HFFc6 (cell line): ENCODE measurements around the gene SLC22A3. TPM values are rescaled to one million over a fixed set of nuclear protein-coding genes. Genes with fewer than 3 reads are reported as not detected.

Experiments used
- DNase-seq: peaks from one replicate; pipeline ENCODE4 v3.0.0-alpha.2; 2018
- H3K27ac Mint-ChIP-seq: 2 replicates; pipeline ENCODE4 v1.8.0; 2020; ENCODE audit warnings: mild to moderate bottlenecking, mixed read lengths
- H3K27me3 Mint-ChIP-seq: 2 replicates; pipeline ENCODE4 v1.8.0; 2021; ENCODE audit warnings: mild to moderate bottlenecking, moderate library complexity, mixed read lengths; ENCODE audit not compliant: insufficient read depth
- H3K36me3 Mint-ChIP-seq: 2 replicates; pipeline ENCODE4 v1.8.0; 2021; ENCODE audit warnings: low read depth, mixed read lengths
- H3K4me1 Mint-ChIP-seq: 2 replicates; pipeline ENCODE4 v1.8.0; 2020; ENCODE audit warnings: low read depth, mixed read lengths
- H3K4me3 Mint-ChIP-seq: 2 replicates; pipeline ENCODE4 v1.8.0; 2020; ENCODE audit warnings: mild to moderate bottlenecking, moderate library complexity, mixed read lengths
- H3K9me3 Mint-ChIP-seq: 2 replicates; pipeline ENCODE4 v1.8.0; 2020; ENCODE audit warnings: mild to moderate bottlenecking, mixed read lengths
- total RNA-seq, 6 experiments: library from RNA; stranded (reverse); fragmentation: NEBNext Ultra II Directional; extraction: Animal tissue kit (Norgen Biotek cat#: 25700); gene quantifications; 2 replicates in 1 of 6; 3 replicates in 5 of 6; pipeline ENCODE4 v1.2.3, GENCODE V29; 2021
- TF ChIP-seq, protein P1 (sequence below): fragments of 200-600 bp; sonication (generic); IDR thresholded peaks from 2 replicates; pipeline ENCODE4 v1.5.0; 2021; ENCODE audit warnings: antibody characterized with exemption, mild to moderate bottlenecking

The SLC22A3 gene
- total RNA-seq, 6 experiments from 2014 or later = not detected

DNA sequence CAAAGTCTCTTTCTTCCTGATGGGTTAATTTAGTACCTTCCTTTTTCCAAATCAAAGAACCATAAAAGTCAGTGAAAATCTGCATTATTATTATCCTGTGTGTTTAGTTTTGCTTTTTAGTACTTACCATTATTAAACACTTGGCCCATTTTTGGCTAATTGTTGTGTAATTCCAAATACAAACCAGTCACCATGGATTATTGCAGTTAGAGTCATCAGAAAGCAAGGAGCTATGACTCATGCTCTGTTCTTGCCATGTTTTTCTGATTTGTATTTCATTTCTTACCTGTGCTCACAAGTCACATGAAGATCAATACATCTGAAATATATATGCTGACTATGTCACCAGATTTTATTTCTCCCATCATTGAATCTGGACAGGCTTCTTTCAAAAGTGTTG lies 31.3 kb downstream of the SLC22A3 start:
- Mint-ChIP-seq H3K9me3 (peaks cover 22% of the 10 kb centered on the region), H3K4me1 (no peaks in the 10 kb centered on the region), H3K4me3 (no peak overlapping the region), H3K27ac (no peak overlapping the region), H3K27me3 (no peaks in the 10 kb centered on the region), H3K36me3 (no peaks in the 10 kb centered on the region)
- TF ChIP-seq, protein P1, sequence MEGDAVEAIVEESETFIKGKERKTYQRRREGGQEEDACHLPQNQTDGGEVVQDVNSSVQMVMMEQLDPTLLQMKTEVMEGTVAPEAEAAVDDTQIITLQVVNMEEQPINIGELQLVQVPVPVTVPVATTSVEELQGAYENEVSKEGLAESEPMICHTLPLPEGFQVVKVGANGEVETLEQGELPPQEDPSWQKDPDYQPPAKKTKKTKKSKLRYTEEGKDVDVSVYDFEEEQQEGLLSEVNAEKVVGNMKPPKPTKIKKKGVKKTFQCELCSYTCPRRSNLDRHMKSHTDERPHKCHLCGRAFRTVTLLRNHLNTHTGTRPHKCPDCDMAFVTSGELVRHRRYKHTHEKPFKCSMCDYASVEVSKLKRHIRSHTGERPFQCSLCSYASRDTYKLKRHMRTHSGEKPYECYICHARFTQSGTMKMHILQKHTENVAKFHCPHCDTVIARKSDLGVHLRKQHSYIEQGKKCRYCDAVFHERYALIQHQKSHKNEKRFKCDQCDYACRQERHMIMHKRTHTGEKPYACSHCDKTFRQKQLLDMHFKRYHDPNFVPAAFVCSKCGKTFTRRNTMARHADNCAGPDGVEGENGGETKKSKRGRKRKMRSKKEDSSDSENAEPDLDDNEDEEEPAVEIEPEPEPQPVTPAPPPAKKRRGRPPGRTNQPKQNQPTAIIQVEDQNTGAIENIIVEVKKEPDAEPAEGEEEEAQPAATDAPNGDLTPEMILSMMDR = no peak
- no peak for DNase-seq

DNA sequence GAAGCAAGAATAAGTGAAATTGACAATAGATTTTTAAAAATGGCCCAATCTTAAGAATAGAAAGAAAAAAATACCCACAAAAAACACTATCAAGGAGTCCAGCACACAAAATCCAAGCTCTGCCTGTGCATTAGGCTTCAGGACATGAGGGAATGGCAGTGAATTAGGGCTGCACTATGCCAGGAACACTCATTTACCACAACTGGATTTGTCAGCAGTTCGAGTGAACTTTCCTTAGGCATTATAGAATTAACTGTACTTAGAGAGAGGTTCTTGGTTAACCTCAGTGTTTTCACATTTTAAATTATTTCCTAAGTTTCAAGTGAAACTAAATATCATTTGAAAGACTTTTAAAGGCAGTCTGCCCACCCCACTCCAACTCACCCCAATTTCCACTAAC lies 34.8 kb downstream of the SLC22A3 start:
- Mint-ChIP-seq H3K27me3 (no peaks in the 10 kb centered on the region), H3K36me3 (no peaks in the 10 kb centered on the region), H3K27ac (no peak overlapping the region), H3K9me3 (peaks cover 21% of the 10 kb centered on the region), H3K4me1 (no peaks in the 10 kb centered on the region), H3K4me3 (no peak overlapping the region)
- TF ChIP-seq, protein P1 = no peak
- DNase-seq = no peak

DNA sequence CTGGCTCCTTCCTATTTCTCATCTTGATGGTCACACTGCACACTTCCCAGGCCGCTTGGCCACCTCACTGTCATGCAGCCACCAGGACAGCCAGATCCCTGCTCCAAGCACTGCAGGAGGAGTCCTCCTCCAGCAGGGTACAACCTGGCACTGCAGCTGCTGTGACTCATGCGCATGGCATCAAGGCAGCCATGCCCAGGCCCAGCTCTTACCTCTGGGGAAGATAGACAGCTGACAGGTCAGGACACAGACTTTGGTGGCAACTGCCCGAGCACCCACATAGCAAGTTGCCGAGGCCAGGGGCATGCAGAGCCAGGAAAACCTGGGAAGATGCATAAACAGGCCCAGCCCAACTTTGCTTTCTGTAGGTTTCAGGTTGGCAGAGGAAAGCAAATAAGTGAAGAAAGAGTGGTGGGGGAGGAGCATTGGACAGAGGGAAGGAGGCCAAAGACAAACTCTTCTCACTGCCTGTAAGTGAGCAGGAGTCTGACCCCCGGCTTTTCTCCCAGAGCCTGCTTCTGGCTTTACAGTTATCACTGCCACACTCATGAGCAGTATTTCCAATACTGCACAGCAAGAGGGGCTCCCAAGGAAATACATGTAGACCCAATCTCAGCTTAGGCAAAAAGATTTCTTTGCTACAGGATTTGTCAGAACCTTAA lies 38.8 kb downstream of the SLC22A3 start:
- TF ChIP-seq, protein P1 = no peak

DNA sequence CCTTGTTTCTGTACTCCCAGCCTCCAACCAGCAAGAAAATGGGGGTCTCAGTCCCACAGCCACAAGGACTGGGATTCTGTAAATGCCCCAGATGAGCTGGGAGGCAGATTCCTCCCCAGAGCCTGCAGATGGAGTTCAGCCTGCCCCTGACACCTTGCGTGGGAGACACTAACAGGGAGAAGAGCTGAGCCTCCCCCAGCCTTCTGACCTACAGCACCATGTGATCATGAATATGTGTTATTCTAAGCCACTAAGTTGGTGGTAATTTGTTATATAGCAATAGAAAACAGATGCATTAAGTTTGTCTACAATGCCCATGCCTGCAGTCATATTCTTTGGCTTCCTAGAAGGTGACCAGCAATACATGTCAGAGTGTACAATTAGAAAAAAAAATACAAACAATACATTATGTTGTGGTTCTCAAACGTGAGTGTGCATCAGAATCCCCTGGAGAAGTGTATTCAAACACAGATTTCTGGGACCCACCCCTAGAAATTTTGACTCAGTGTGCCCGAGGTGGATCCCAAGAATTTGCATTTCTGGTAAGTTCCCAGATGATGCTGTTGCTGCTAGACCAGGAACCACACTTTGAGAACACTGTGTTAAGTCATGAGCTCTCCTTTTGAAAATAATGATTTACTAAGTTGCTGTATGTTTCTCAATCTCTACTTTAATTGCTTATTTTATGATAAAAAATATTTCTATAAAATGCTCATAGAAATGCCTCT lies 39.9 kb downstream of the SLC22A3 start:
- no peak overlapping the region for H3K4me3 Mint-ChIP-seq
- TF ChIP-seq, protein P1 = no peak
- H3K27me3 Mint-ChIP-seq = no peaks in the 10 kb centered on the region; the same call in 1 of the 2 replicates
- no peaks in the 10 kb centered on the region for H3K4me1 Mint-ChIP-seq
- H3K9me3 Mint-ChIP-seq = peaks cover 34% of the 10 kb centered on the region
- no peaks in the 10 kb centered on the region for H3K36me3 Mint-ChIP-seq
- H3K27ac Mint-ChIP-seq = no peak overlapping the region
- DNase-seq = no peak

More for the DNA sequence above, 38.8 kb downstream of the SLC22A3 start:
- no peak for DNase-seq
- Mint-ChIP-seq H3K4me1 (no peaks in the 10 kb centered on the region), H3K9me3 (peaks cover 30% of the 10 kb centered on the region), H3K27me3 (no peaks in the 10 kb centered on the region), H3K36me3 (no peaks in the 10 kb centered on the region), H3K27ac (no peak overlapping the region), H3K4me3 (no peak overlapping the region)

DNA sequence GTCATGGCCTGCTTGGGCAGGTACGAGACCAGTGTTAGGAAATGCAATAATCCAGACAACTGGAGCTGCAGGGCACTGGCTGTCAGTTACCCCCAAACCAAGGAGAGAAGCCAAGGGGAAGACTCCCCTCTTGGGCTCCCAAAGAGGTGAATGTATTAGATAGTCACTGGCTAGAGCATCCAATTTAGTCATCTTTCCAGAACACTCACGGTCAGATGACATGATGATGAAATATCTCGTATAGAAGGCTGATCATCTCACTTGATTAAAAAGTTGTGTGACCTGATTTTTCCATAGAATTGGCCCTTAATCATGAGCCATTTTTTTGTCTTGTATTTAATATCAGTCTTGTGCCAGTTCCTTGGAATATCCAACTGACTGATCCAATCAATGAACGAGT lies 40.7 kb downstream of the SLC22A3 start:
- no peak for DNase-seq
- H3K9me3 Mint-ChIP-seq = peaks cover 40% of the 10 kb centered on the region
- TF ChIP-seq, protein P1 = no peak
- H3K27me3 Mint-ChIP-seq = no peaks in the 10 kb centered on the region; the same call in 1 of the 2 replicates
- H3K36me3 Mint-ChIP-seq = no peaks in the 10 kb centered on the region
- H3K27ac Mint-ChIP-seq = no peak overlapping the region
- no peak overlapping the region for H3K4me3 Mint-ChIP-seq
- no peaks in the 10 kb centered on the region for H3K4me1 Mint-ChIP-seq
